HepG2 (cell line): ENCODE measurements around the gene CEMP1. TPM values are rescaled to one million over a fixed set of nuclear protein-coding genes. Genes with fewer than 3 reads are reported as not detected.

Source experiments
- ERF ChIP-seq: IDR thresholded peaks from 2 replicates; pipeline ENCODE4 v1.6.1; 2018; ENCODE audit warnings: missing biosample characterization, missing genetic modification reagents
- HNF1A ChIP-seq, 2 experiments: sonication (generic) in 1 of 2; formaldehyde crosslinking in 1 of 2; IDR thresholded peaks; 2 replicates each; pipeline versions ENCODE4 v1.4.0 to v1.6.1; 2016 to 2020; ENCODE audit warnings: borderline replicate concordance in 1 of 2, low read depth in 1 of 2, mild to moderate bottlenecking in 1 of 2, missing genetic modification reagents in 1 of 2
- HNRNPK ChIP-seq: fragments of 200-400 bp; formaldehyde crosslinking; IDR thresholded peaks from 2 replicates; pipeline ENCODE4 v1.6.1; 2018; ENCODE audit warnings: low read length, low read depth, moderate library complexity, mild to moderate bottlenecking; ENCODE audit not compliant: poor library complexity, severe bottlenecking
- HOXA5 ChIP-seq: sonication (generic); formaldehyde crosslinking; IDR thresholded peaks from 2 replicates; pipeline ENCODE4 v1.4.0; 2020; ENCODE audit warnings: missing genetic modification reagents
- HOXD1 ChIP-seq: sonication (generic); formaldehyde crosslinking; IDR thresholded peaks from 2 replicates; pipeline ENCODE4 v1.5.0; 2020; ENCODE audit warnings: missing genetic modification reagents
- ISX ChIP-seq: sonication (generic); formaldehyde crosslinking; conservative IDR thresholded peaks from 2 replicates; pipeline ENCODE4 v1.5.0; 2020; ENCODE audit warnings: missing genetic modification reagents
- KAT8 ChIP-seq: IDR thresholded peaks from 2 replicates; pipeline ENCODE4 v1.6.1; 2016; ENCODE audit warnings: missing genetic modification reagents, missing compliant biosample characterization
- MAFG ChIP-seq: sonication (generic); formaldehyde crosslinking; IDR thresholded peaks from 2 replicates; pipeline ENCODE4 v1.5.1; 2020; ENCODE audit warnings: mild to moderate bottlenecking, missing genetic modification reagents
- RARG ChIP-seq: sonication (generic); formaldehyde crosslinking; IDR thresholded peaks from 2 replicates; pipeline ENCODE4 v1.4.0; 2020; ENCODE audit warnings: low read depth, mild to moderate bottlenecking, missing genetic modification reagents
- SIX1 ChIP-seq: sonication (generic); formaldehyde crosslinking; IDR thresholded peaks from 2 replicates; pipeline ENCODE4 v1.4.0; 2020; ENCODE audit warnings: missing genetic modification reagents, borderline replicate concordance
- TAF15 ChIP-seq: fragments of 200-400 bp; formaldehyde crosslinking; IDR thresholded peaks from one replicate; pipeline ENCODE4 v1.6.1; 2018; ENCODE audit warnings: mild to moderate bottlenecking, low read depth, low read length; ENCODE audit not compliant: poor library complexity, severe bottlenecking
- ZNF253 ChIP-seq: sonication (generic); formaldehyde crosslinking; IDR thresholded peaks from 2 replicates; pipeline ENCODE4 v1.8.0; 2022; ENCODE audit warnings: mild to moderate bottlenecking, missing genetic modification reagents, borderline replicate concordance
- ZNF333 ChIP-seq: sonication (generic); formaldehyde crosslinking; IDR thresholded peaks from 2 replicates; pipeline ENCODE4 v1.4.0; 2020; ENCODE audit warnings: mild to moderate bottlenecking, missing genetic modification reagents, borderline replicate concordance
- ZNF552 ChIP-seq: sonication (generic); formaldehyde crosslinking; IDR thresholded peaks from 2 replicates; pipeline ENCODE4 v1.9.0; 2022; ENCODE audit warnings: missing genetic modification reagents, mild to moderate bottlenecking, borderline replicate concordance
- ZNF678 ChIP-seq: sonication (generic); formaldehyde crosslinking; IDR thresholded peaks from 2 replicates; pipeline ENCODE4 v1.4.0; 2020; ENCODE audit warnings: mild to moderate bottlenecking, missing genetic modification reagents
- polyA plus RNA-seq, 8 experiments: library from polyadenylated mRNA; depleted of rRNA in 3 of 8; stranded (reverse) in 7 of 8; unstranded in 1 of 8; fragments of >200 nt; fragmentation: Illumina TruSeq in 4 of 8; extraction: Trizol in 4 of 8; gene quantifications; 2 replicates each; pipeline versions ENCODE4 v1.2.1 to v1.2.3, GENCODE V29; 2011 to 2016; ENCODE audit warnings: low read depth in 4 of 8, missing spikeins in 1 of 8, mixed read lengths in 1 of 8; ENCODE audit not compliant: insufficient read depth in 1 of 8
- total RNA-seq, 5 experiments: library from RNA; depleted of rRNA; stranded (reverse); fragments of >200 nt; fragmentation: Illumina TruSeq; extraction: Trizol; gene quantifications; 2 replicates each; pipeline ENCODE4 v1.2.3, GENCODE V29; 2016; ENCODE audit warnings: low read depth in 1 of 5
- TF ChIP-seq, protein P1 (sequence below): IDR thresholded peaks from 2 replicates; pipeline ENCODE4 v1.6.1; 2016; ENCODE audit warnings: low read depth, missing genetic modification reagents, missing compliant biosample characterization
- TF ChIP-seq, protein P2 (sequence below): sonication (generic); formaldehyde crosslinking; conservative IDR thresholded peaks from 2 replicates; pipeline ENCODE4 v1.8.0; 2022; ENCODE audit warnings: missing genetic modification reagents

Gene CEMP1
- total and polyA plus RNA-seq, 2 of the 13 experiments (the other 11 are each of a cell fraction or from before 2014, with no cell fraction given) = not detected

DNA sequence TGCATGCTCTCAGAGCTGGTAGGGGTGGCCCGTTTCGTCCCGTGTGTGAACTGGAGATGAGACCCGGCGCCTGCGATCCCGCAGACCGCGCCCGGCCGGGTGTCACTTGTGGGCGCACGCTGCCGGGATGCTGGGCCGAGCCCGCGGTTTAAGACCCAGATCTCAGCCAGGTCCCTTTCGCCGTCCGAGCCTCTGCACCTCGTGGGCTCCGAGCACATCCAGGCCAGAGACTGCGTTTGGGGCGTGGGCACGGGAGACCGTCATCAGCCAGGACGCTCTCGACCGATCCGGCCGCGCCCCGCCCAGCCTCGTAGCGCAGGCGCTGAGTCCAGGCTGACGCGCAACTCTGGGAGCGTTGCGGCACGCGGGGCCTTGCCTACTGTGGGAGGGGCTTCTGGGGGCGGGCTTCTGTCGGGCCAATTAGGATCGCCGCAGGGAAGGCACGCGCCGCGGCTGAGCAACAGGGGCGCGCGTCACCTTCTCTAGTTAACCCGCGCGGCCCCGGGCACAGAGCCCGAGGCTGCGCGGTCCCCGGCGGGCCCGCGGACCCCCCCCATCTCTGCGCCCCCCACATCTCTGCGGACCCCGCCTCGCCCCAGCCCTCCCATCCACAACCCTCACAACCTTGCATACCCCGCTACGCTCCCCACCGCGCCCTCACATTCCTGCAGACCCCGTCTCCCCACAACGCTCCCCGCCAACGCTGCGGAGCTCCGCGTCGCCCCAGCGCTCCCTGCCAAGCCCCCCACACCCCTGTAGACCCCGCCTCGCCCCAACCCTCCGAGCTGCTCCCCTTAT is 687 bp upstream of the CEMP1 start (continued):
- TF ChIP-seq, protein P1, sequence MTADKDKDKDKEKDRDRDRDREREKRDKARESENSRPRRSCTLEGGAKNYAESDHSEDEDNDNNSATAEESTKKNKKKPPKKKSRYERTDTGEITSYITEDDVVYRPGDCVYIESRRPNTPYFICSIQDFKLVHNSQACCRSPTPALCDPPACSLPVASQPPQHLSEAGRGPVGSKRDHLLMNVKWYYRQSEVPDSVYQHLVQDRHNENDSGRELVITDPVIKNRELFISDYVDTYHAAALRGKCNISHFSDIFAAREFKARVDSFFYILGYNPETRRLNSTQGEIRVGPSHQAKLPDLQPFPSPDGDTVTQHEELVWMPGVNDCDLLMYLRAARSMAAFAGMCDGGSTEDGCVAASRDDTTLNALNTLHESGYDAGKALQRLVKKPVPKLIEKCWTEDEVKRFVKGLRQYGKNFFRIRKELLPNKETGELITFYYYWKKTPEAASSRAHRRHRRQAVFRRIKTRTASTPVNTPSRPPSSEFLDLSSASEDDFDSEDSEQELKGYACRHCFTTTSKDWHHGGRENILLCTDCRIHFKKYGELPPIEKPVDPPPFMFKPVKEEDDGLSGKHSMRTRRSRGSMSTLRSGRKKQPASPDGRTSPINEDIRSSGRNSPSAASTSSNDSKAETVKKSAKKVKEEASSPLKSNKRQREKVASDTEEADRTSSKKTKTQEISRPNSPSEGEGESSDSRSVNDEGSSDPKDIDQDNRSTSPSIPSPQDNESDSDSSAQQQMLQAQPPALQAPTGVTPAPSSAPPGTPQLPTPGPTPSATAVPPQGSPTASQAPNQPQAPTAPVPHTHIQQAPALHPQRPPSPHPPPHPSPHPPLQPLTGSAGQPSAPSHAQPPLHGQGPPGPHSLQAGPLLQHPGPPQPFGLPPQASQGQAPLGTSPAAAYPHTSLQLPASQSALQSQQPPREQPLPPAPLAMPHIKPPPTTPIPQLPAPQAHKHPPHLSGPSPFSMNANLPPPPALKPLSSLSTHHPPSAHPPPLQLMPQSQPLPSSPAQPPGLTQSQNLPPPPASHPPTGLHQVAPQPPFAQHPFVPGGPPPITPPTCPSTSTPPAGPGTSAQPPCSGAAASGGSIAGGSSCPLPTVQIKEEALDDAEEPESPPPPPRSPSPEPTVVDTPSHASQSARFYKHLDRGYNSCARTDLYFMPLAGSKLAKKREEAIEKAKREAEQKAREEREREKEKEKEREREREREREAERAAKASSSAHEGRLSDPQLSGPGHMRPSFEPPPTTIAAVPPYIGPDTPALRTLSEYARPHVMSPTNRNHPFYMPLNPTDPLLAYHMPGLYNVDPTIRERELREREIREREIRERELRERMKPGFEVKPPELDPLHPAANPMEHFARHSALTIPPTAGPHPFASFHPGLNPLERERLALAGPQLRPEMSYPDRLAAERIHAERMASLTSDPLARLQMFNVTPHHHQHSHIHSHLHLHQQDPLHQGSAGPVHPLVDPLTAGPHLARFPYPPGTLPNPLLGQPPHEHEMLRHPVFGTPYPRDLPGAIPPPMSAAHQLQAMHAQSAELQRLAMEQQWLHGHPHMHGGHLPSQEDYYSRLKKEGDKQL (CRISPR knock-in tag) = no peak; the same call in 1 of the 2 replicates
- no peak for TF ChIP-seq MAFG
- no peak for TF ChIP-seq HOXD1 (CRISPR knock-in tag)
- TF ChIP-seq ZNF552 (CRISPR knock-in tag) = no peak
- peak; percentile 39 for TF ChIP-seq TAF15
- TF ChIP-seq ZNF253 = peak; percentile 81
- no peak; the same call in 1 of the 2 replicates for TF ChIP-seq ZNF333 (CRISPR knock-in tag)
- no peak for TF ChIP-seq SIX1 (CRISPR knock-in tag)
- TF ChIP-seq ZNF678 (CRISPR knock-in tag) = no peak
- TF ChIP-seq, protein P2, sequence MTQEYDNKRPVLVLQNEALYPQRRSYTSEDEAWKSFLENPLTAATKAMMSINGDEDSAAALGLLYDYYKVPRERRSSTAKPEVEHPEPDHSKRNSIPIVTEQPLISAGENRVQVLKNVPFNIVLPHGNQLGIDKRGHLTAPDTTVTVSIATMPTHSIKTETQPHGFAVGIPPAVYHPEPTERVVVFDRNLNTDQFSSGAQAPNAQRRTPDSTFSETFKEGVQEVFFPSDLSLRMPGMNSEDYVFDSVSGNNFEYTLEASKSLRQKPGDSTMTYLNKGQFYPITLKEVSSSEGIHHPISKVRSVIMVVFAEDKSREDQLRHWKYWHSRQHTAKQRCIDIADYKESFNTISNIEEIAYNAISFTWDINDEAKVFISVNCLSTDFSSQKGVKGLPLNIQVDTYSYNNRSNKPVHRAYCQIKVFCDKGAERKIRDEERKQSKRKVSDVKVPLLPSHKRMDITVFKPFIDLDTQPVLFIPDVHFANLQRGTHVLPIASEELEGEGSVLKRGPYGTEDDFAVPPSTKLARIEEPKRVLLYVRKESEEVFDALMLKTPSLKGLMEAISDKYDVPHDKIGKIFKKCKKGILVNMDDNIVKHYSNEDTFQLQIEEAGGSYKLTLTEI (CRISPR knock-in tag) = no peak
- TF ChIP-seq HNRNPK = peak; percentile 92
- TF ChIP-seq KAT8 (CRISPR knock-in tag) = peak; percentile 68; the same call in 1 of the 2 replicates
- peak; percentile 31; the same call in 1 of the 2 replicates for TF ChIP-seq ERF (CRISPR knock-in tag)
- no peak for TF ChIP-seq ISX (CRISPR knock-in tag)
- peak; percentile 45; the same call in 1 of the 2 replicates for TF ChIP-seq HOXA5
- no peak for TF ChIP-seq RARG (CRISPR knock-in tag)
- no peak for TF ChIP-seq HNF1A (IDR thresholded peaks at IDR 0.05; ENCODE audit: low read depth)
- peak; percentile 53; the same call in 1 of the 2 replicates for TF ChIP-seq HNF1A (CRISPR knock-in tag; IDR thresholded peaks at IDR 0.05; ENCODE audit: borderline replicate concordance)
